ENCODE measurements around the gene BRD3.
A peak's percentile ranks its signal among the peaks of the same experiment; 100 is the strongest.

Gene BRD3

GRCh38 chr9:134039386-134040175 lies 28.2 kb downstream of the BRD3 start:
- DNase-seq (ENCODE audit: low read depth): no peak

DNA sequence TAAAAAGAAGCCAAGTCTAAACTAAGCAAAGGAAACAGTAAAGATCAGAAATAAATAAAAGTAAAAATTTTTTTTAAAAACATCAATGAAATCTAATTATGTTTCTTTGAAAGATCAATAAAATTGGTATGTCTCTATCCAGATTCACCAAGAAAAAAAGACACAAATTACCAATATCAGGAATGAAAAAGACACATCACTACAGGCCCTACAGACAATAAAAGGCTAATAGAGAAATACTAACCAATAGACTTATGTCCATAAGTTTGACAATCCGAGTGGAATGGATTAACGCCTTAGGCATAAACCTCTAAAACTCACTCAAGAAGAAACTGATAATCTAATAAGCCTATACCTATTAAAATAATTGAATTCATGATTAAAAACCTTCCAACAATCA lies 30.2 kb downstream of the BRD3 start:
- DNase-seq (ENCODE audit: low read depth): no peak

- DNase-seq (ENCODE audit: low read depth): no peak
Measured at GRCh38 chr9:134036130-134036529, 31.7 kb downstream of the BRD3 start.

- DNase-seq (ENCODE audit: low read depth): no peak
Measured at GRCh38 chr9:134035041-134036039, 32.5 kb downstream of the BRD3 start.

GRCh38 chr9:134034215-134035040 lies 33.4 kb downstream of the BRD3 start:
- DNase-seq (ENCODE audit: low read depth): no peak

GRCh38 chr9:134033516-134034214 lies 34.2 kb downstream of the BRD3 start:
- DNase-seq (ENCODE audit: low read depth): no peak

DNA sequence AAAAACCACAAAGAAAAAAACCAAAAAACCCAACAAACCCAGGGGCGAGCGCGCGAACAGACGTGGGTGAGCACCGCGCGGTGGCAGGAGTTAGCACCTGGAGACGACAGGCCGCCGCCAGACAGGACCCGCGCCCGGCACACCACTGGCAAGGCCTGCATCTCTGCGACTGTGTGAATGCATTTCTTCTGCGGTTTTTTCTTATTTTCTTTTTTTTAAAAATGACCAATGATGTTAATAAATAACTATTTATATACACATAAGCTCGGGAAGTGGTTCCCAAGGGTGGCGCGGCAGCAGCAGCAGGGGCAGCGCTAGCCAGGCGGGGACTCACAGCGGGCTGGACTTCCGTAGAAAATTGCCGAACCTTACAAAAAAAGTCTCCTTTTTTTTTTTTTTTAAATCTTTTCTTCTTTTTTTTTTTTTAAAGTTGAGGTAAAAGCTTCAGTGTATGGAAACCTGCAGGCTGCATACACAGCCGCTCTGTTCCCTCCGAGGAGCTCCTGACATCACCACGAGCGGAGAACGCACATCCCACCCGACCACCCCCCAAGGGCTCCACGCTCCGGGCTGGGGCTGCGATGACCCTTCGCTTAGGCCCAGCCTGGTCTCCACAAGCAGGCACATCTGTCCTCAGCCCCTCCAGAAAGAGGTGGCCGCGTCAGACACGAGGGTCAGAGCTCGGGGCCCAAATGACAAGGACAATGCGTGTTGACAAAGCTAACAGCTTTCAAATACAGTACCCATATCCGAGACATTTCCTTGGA lies 35.2 kb downstream of the BRD3 start:
- no peak for DNase-seq (ENCODE audit: low read depth)

GRCh38 chr9:134031783-134032182 lies 36.0 kb downstream of the BRD3 start:
- no peak for DNase-seq (ENCODE audit: low read depth)

GRCh38 chr9:134030821-134031470 lies 36.9 kb downstream of the BRD3 start:
- no peak for DNase-seq (ENCODE audit: low read depth)

DNA sequence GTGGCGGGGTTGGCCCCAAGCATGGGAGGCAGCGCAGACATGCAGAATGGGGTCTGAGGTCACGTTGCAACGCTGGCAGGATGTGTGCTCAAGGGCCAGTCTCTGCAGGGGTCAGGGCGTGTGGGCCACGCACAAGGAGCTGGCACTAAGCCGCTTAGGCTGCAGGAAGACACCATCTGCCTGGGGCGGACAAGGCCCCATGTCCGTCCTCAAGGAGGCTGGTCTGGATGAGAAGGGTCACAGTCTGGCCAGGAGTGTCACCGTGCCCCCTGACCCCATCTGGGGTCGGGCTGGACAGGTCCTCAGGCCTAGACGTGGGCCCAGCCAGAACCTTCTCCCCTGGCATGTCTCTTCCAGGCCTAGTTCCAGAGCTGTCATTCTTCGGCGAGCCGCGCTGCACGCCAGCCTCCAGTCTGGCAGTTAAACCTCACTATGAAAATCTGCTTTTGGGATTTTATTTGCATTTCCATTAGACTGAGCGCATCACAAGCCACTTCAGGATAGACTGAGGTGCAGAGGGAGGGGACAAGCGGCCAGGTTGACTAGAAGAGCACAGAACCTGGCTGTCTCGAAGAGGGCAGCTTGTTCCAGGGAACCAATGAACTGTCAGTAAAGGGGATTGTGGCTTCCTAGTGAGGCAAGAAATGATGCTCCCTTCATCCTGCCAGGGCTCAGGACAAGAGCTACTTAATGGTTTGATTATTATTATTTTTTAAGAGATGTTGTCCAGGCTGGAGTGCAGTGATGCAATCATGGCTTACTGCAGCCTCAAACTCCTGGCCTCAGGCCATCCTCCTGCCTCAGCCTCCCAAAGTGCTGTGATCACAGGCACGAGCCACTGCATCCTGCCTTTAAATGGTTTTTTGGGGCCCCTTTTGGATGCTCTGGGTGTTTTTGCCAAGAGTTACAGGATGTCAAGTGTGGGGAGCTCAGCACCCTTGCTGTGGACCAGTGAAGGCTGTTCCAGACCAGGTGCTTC lies 38.3 kb downstream of the BRD3 start:
- DNase-seq (ENCODE audit: low read depth): no peak

DNA sequence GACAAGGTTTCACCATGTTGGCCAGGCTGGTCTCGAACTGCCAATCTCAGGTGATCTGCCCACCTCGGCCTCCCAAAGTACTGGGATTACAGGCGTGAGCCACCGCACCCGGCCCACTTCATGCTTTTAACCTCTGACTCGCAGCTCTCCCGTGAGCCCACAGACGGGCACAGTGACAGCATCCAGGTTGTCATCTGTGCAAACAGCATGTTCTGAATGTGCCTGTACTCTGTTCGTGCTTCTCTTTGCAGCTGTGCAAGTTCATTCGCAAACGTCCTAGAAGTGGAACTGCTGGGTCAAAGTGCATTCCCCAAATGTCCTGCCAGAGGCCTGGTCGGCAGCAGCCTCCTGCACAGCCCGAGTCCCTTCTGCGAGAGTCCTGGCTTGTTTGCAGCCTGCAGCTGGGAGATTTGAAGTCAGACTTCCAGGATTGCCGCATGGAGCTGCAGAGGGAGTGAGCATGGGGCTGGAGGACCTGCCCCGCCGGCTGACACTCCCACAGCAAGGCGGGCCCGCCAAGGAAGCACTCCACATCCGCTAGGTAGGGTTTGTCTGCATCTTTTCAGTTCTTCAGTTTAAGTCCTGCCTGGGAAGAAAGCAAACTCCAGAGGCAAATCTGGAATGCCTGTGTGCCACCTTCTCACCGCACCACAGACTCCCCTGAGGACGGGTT lies 39.1 kb downstream of the BRD3 start:
- DNase-seq (ENCODE audit: low read depth): no peak

DNA sequence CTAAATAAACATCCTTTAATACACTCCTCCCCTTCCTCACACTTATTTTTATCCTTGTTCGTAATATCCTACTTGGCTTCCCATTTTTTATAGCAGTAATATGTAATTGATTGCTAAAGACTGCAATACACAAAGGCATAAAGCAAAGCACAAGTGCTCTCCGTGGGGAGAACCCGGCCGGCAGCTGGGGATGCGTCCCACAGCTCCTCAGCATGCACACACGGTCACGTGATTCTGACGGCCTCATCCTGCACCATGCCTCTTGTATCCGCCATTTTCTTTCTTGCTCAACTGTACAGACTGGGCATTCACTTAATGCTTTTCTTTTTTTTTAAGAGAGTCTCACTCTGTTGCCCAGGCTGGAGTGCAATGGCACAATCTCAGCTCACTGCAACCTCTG lies 39.8 kb downstream of the BRD3 start:
- DNase-seq (ENCODE audit: low read depth): no peak

- DNase-seq (ENCODE audit: low read depth): no peak
Measured at GRCh38 chr9:134027561-134027960, 40.3 kb downstream of the BRD3 start.

DNA sequence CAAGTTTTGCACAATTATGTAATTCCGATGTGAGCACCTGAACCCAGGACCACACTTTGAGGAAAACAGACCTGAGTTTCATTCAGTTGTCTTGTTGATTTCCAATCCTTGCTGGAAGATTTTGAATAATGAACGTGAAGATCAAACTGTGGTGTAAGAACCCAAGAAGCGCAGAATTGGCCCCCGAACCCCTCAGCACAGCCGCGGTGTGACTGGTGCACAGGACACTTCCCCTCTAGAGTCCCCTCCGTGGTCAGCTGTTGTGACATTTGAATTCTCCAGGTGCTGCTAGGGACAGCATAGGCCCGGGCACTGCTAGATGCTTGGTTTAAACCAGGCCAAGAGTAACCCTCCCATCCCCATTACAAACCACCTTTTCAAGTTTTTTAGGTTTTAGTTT lies 40.8 kb downstream of the BRD3 start:
- DNase-seq (ENCODE audit: low read depth): no peak

GRCh38 chr9:134026581-134026980 lies 41.2 kb downstream of the BRD3 start:
- no peak for DNase-seq (ENCODE audit: low read depth)

GRCh38 chr9:134025606-134026541 lies 42.0 kb downstream of the BRD3 start:
- DNase-seq (ENCODE audit: low read depth): peak; percentile 26
